Astrocyte (in vitro differentiated cells and primary cell): ENCODE data around the gene TRPM4. TPM values are rescaled to one million over a fixed set of nuclear protein-coding genes. Genes with fewer than 3 reads are reported as not detected.
A peak's percentile ranks its signal among the peaks of the same experiment; 100 is the strongest.

Experiments
- DNase-seq: peaks from one replicate; pipeline ENCODE4 v3.0.0-alpha.2; 2010; ENCODE audit warnings: low read depth
- FAIRE-seq: peaks from 2 replicates; lab custom pipeline; 2011; peaks lifted over from hg19 to GRCh38; lab: Jason Lieb, UNC
- H2AFZ ChIP-seq: 2 replicates; pipeline ENCODE4 v1.6.0; 2012; ENCODE audit warnings: low read depth, low read length, inconsistent platforms
- H3K27ac ChIP-seq: 2 replicates; pipeline ENCODE4 v1.5.1; 2011; ENCODE audit warnings: low read depth, low read length, inconsistent platforms
- H3K27me3 ChIP-seq: 2 replicates; pipeline ENCODE4 v1.6.0; 2011; ENCODE audit warnings: low read length, inconsistent platforms; ENCODE audit not compliant: insufficient read depth
- H3K36me3 ChIP-seq: 2 replicates; pipeline ENCODE4 v1.5.1; 2011; ENCODE audit warnings: low read length, inconsistent platforms; ENCODE audit not compliant: insufficient read depth
- H3K4me1 ChIP-seq: 2 replicates; pipeline ENCODE4 v1.5.1; 2011; ENCODE audit warnings: low read length, inconsistent platforms; ENCODE audit not compliant: insufficient read depth
- H3K4me2 ChIP-seq: 2 replicates; pipeline ENCODE4 v1.6.0; 2012; ENCODE audit warnings: low read length, inconsistent platforms
- H3K4me3 ChIP-seq: 2 replicates; pipeline ENCODE4 v1.5.1; 2011; ENCODE audit warnings: low read depth, mild to moderate bottlenecking, low read length, inconsistent platforms; ENCODE audit not compliant: insufficient read depth
- H3K79me2 ChIP-seq: 2 replicates; pipeline ENCODE4 v1.6.0; 2012; ENCODE audit warnings: mild to moderate bottlenecking, low read length, inconsistent platforms; ENCODE audit not compliant: insufficient read depth
- H3K9ac ChIP-seq: 2 replicates; pipeline ENCODE4 v1.6.0; 2012; ENCODE audit warnings: mild to moderate bottlenecking, low read length, inconsistent platforms
- H3K9me3 ChIP-seq: 2 replicates; pipeline ENCODE4 v1.5.1; 2012; ENCODE audit warnings: low read depth, mild to moderate bottlenecking, low read length, inconsistent platforms; ENCODE audit not compliant: insufficient read depth
- H4K20me1 ChIP-seq: 2 replicates; pipeline ENCODE4 v1.6.0; 2012; ENCODE audit warnings: low read length, inconsistent platforms; ENCODE audit not compliant: insufficient read depth
- H3K27ac Mint-ChIP-seq: one replicate; pipeline ENCODE4 v1.8.0; 2021; ENCODE audit warnings: mild to moderate bottlenecking, mixed read lengths; ENCODE audit not compliant: unreplicated experiment
- H3K27me3 Mint-ChIP-seq: one replicate; pipeline ENCODE4 v1.8.0; 2021; ENCODE audit warnings: low read depth, mixed read lengths; ENCODE audit not compliant: unreplicated experiment
- H3K36me3 Mint-ChIP-seq: one replicate; pipeline ENCODE4 v1.8.0; 2021; ENCODE audit warnings: low read depth, mixed read lengths; ENCODE audit not compliant: unreplicated experiment
- H3K4me1 Mint-ChIP-seq: one replicate; pipeline ENCODE4 v1.8.0; 2021; ENCODE audit warnings: low read depth, mixed read lengths; ENCODE audit not compliant: unreplicated experiment
- H3K4me3 Mint-ChIP-seq: one replicate; pipeline ENCODE4 v1.8.0; 2021; ENCODE audit warnings: mild to moderate bottlenecking, moderate library complexity, mixed read lengths; ENCODE audit not compliant: unreplicated experiment
- H3K9me3 Mint-ChIP-seq: one replicate; pipeline ENCODE4 v1.8.0; 2021; ENCODE audit warnings: mild to moderate bottlenecking, mixed read lengths; ENCODE audit not compliant: unreplicated experiment
- CTCF ChIP-seq: IDR thresholded peaks from 2 replicates; pipeline ENCODE4 v1.5.1; 2011; ENCODE audit warnings: low read depth, mild to moderate bottlenecking, inconsistent platforms, low read length, moderate library complexity; ENCODE audit not compliant: insufficient read depth
- EZH2 ChIP-seq: IDR thresholded peaks from 2 replicates; pipeline ENCODE4 v1.6.1; 2012; ENCODE audit warnings: mild to moderate bottlenecking, low read length, inconsistent platforms; ENCODE audit not compliant: insufficient read depth
- total RNA-seq: library from RNA; stranded (reverse); gene quantifications from 2 replicates; pipeline ENCODE4 v1.2.1, GENCODE V29; 2021

Gene TRPM4
- total RNA-seq, 1 donor from 2014 or later = 26.3 TPM

DNA sequence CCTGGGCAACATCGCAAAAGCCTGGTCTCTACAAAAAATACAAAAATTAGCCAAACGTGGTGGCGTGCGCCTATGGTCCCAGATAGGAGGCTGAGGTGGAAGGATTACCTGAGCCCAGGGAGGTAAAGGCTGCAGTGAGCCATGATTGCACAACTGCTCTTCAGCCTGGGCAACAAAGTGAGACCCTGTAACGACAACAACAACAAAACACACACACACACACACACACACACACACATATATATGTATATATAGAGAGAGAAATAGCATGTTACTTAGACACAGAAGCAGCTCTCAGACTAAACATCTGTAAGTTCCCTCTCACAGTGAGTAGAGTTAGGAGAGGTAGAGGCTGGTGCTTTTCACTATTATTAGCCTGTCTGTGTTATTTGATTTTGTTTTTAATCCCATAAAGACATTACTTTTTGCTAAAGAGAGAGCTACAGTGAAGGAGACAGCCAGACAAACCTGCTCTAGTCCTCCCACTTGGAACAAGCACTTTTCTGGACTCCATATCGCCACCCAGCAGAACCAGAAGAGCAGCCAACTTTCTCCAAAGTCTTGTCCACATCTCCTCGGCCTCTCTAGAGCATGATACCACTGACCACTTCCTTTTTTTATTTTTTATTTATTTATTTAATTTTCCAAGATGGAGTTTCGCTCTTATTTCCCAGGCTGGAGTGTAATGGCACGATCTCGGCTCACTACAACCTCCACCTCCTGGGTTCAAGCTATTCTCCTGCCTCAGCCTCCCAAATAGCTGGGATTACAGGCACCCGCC is 46.2 kb upstream of the TRPM4 start:
- Histone ChIP-seq H3K4me1 (peaks cover 17% of the 10 kb centered on the region), H2AFZ (no peak overlapping the region), H3K27ac (no peak overlapping the region), H3K4me3 (no peak overlapping the region), H4K20me1 (peaks cover 48% of the 10 kb centered on the region), H3K9me3 (no peaks in the 10 kb centered on the region), H3K4me2 (no peak overlapping the region), H3K27me3 (no peaks in the 10 kb centered on the region), H3K36me3 (peaks cover 16% of the 10 kb centered on the region), H3K79me2 (peaks cover 8% of the 10 kb centered on the region), H3K9ac (no peak overlapping the region)
- Mint-ChIP-seq H3K36me3 (peaks cover 24% of the 10 kb centered on the region), H3K4me1 (peaks cover 19% of the 10 kb centered on the region), H3K27ac (peak overlapping the region; percentile 60), H3K4me3 (peak overlapping the region; percentile 1), H3K27me3 (no peaks in the 10 kb centered on the region), H3K9me3 (peaks cover 2% of the 10 kb centered on the region)
- FAIRE-seq (no peak), DNase-seq (no peak)
- TF ChIP-seq CTCF (no peak), EZH2 (no peak)

- Mint-ChIP-seq H3K4me3 (peak within 1 kb of the TSS; percentile 87), H3K9me3 (peaks cover 2% of the 10 kb centered on the region), H3K27me3 (no peaks in the 10 kb centered on the region), H3K36me3 (peaks cover 14% of the 10 kb centered on the region), H3K27ac (peak within 1 kb of the TSS; percentile 66), H3K4me1 (peaks cover 18% of the 10 kb centered on the region)
- peaks cover 33% of the 10 kb centered on the region for H4K20me1 ChIP-seq
- H3K4me3 ChIP-seq = peak within 1 kb of the TSS; percentile 70
- TF ChIP-seq CTCF (no peak), EZH2 (no peak)
- peak within 1 kb of the TSS; percentile 72 for H3K9ac ChIP-seq
- peak; percentile 14 for DNase-seq
- no peak within 1 kb of the TSS for H3K27ac ChIP-seq
- H3K4me1 ChIP-seq = peaks cover 22% of the 10 kb centered on the region
- no peaks in the 10 kb centered on the region for H3K27me3 ChIP-seq
- H3K79me2 ChIP-seq = no peaks in the 10 kb centered on the region
- peaks cover 7% of the 10 kb centered on the region for H3K36me3 ChIP-seq
- peak within 1 kb of the TSS; percentile 79 for H2AFZ ChIP-seq
- no peaks in the 10 kb centered on the region for H3K9me3 ChIP-seq
- H3K4me2 ChIP-seq = peak within 1 kb of the TSS; percentile 95
- no peak for FAIRE-seq
Measured at GRCh38 chr19:49113762-49114629, 43.6 kb upstream of the TRPM4 start, which contains the start of gene LIN7B. LIN7B (plus strand) TSS chr19:49114370; CDS start chr19:49114405, 35 bp downstream.
